Measurements from ENCODE around the gene CXCL9. TPM values are rescaled to one million over a fixed set of nuclear protein-coding genes. Genes with fewer than 3 reads are reported as not detected.
"Not testable (repeated sequence)": the region's sequence is repeated elsewhere in the genome, so short reads cannot be mapped to it uniquely, and the experiment has no call there.

CXCL9 gene
- total and polyA plus RNA-seq, 2 donors from 2014 or later: 1.2 to 1.4 TPM

- intact Hi-C loops (cut with DNase I): no loop called here
- DNase-seq (no peak), FAIRE-seq (no peak)
- Histone ChIP-seq H3K27me3 (ENCODE audit: control insufficient read depth, insufficient read depth, low read length) (no peaks in the 10 kb centered on the region), H3K36me3 (ENCODE audit: control insufficient read depth in 2 of 3, insufficient read depth in 3 of 3, low read length in 3 of 3) (peaks cover 15 to 41% (median 31%) of the 10 kb centered on the region in 3 donors), H3K9ac (ENCODE audit: low read length in 3 of 3) (no peak overlapping the region), H3K4me1 (ENCODE audit: control insufficient read depth in 2 of 3, insufficient read depth in 2 of 3, low read depth in 1 of 3, low read length in 3 of 3) (no peaks in the 10 kb centered on the region), H3K27ac (ENCODE audit: low read depth in 2 of 2, low read length in 2 of 2) (no peak overlapping the region), H3K9me3 (ENCODE audit: control insufficient read depth in 2 of 3, insufficient read depth in 1 of 3, low read length in 3 of 3) (no peaks in the 10 kb centered on the region), H3K4me3 (ENCODE audit: low read length in 3 of 3) (no peak overlapping the region)
- TF ChIP-seq, protein P1, sequence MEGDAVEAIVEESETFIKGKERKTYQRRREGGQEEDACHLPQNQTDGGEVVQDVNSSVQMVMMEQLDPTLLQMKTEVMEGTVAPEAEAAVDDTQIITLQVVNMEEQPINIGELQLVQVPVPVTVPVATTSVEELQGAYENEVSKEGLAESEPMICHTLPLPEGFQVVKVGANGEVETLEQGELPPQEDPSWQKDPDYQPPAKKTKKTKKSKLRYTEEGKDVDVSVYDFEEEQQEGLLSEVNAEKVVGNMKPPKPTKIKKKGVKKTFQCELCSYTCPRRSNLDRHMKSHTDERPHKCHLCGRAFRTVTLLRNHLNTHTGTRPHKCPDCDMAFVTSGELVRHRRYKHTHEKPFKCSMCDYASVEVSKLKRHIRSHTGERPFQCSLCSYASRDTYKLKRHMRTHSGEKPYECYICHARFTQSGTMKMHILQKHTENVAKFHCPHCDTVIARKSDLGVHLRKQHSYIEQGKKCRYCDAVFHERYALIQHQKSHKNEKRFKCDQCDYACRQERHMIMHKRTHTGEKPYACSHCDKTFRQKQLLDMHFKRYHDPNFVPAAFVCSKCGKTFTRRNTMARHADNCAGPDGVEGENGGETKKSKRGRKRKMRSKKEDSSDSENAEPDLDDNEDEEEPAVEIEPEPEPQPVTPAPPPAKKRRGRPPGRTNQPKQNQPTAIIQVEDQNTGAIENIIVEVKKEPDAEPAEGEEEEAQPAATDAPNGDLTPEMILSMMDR (IDR thresholded peaks at IDR 0.05; ENCODE audit: borderline replicate concordance, extremely low read depth, insufficient read depth): no peak
Measured at GRCh38 chr4:75976177-75976576, 31.1 kb downstream of the CXCL9 start.

GRCh38 chr4:75973766-75974165, 33.5 kb downstream of the CXCL9 start:
- Histone ChIP-seq H3K9me3 (ENCODE audit: control insufficient read depth in 2 of 3, insufficient read depth in 1 of 3, low read length in 3 of 3) (no peaks in the 10 kb centered on the region), H3K27me3 (ENCODE audit: control insufficient read depth, insufficient read depth, low read length) (no peaks in the 10 kb centered on the region), H3K27ac (ENCODE audit: low read depth in 2 of 2, low read length in 2 of 2) (no peak overlapping the region), H3K4me3 (ENCODE audit: low read length in 3 of 3) (no peak overlapping the region), H3K9ac (ENCODE audit: low read length in 3 of 3) (no peak overlapping the region), H3K4me1 (ENCODE audit: control insufficient read depth in 2 of 3, insufficient read depth in 2 of 3, low read depth in 1 of 3, low read length in 3 of 3) (no peaks in the 10 kb centered on the region), H3K36me3 (ENCODE audit: control insufficient read depth in 2 of 3, insufficient read depth in 3 of 3, low read length in 3 of 3) (peaks cover 15 to 63% (median 42%) of the 10 kb centered on the region in 3 donors)
- FAIRE-seq (no peak), DNase-seq (peak in 3 of 5 donors; percentile 10 to 55 (median 44))
- intact Hi-C loops (cut with DNase I): no loop called here
- TF ChIP-seq, protein P1 (IDR thresholded peaks at IDR 0.05; ENCODE audit: borderline replicate concordance, extremely low read depth, insufficient read depth): no peak

DNA sequence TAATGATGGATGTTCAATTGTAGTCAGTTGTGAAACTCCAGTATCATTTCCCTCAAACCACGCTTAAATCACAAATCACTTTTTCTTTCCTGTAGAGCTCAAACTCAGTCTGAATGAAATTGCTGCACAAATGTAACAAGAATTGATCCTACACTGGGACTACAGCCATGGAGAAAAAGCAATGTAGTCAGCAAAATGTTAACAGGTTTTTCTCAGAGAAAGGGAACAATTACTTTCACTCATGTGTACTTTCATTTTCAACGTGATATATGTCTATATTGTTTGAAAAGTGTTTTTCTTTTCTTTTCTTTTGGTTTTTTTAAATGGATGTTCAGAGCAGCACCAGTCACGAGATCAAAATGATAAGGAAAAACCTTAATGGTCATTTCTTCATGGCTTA, 39.2 kb downstream of the CXCL9 start:
- Histone ChIP-seq H3K4me1 (ENCODE audit: control insufficient read depth in 2 of 3, insufficient read depth in 2 of 3, low read depth in 1 of 3, low read length in 3 of 3) (no peaks in the 10 kb centered on the region), H3K27ac (ENCODE audit: low read depth in 2 of 2, low read length in 2 of 2) (no peak overlapping the region), H3K9ac (ENCODE audit: low read length in 3 of 3) (no peak overlapping the region), H3K36me3 (ENCODE audit: control insufficient read depth in 2 of 3, insufficient read depth in 3 of 3, low read length in 3 of 3) (peaks cover 27 to 63% (median 45%) of the 10 kb centered on the region in 3 donors), H3K9me3 (ENCODE audit: control insufficient read depth in 2 of 3, insufficient read depth in 1 of 3, low read length in 3 of 3) (peaks cover 0 to 2% (median 0%) of the 10 kb centered on the region in 3 donors), H3K27me3 (ENCODE audit: control insufficient read depth, insufficient read depth, low read length) (no peaks in the 10 kb centered on the region), H3K4me3 (ENCODE audit: low read length in 3 of 3) (no peak overlapping the region)
- DNase-seq (no peak), FAIRE-seq (no peak)
- TF ChIP-seq, protein P1 (IDR thresholded peaks at IDR 0.05; ENCODE audit: borderline replicate concordance, extremely low read depth, insufficient read depth): no peak
- intact Hi-C loops (cut with DNase I): no loop called here

- TF ChIP-seq, protein P1 (IDR thresholded peaks at IDR 0.05; ENCODE audit: borderline replicate concordance, extremely low read depth, insufficient read depth): no peak
- Histone ChIP-seq H3K4me1 (ENCODE audit: control insufficient read depth in 2 of 3, insufficient read depth in 2 of 3, low read depth in 1 of 3, low read length in 3 of 3) (no peaks in the 10 kb centered on the region), H3K36me3 (ENCODE audit: control insufficient read depth in 2 of 3, insufficient read depth in 3 of 3, low read length in 3 of 3) (peaks cover 30 to 55% (median 31%) of the 10 kb centered on the region in 3 donors), H3K9me3 (ENCODE audit: control insufficient read depth in 2 of 3, insufficient read depth in 1 of 3, low read length in 3 of 3) (peaks cover 0 to 2% (median 0%) of the 10 kb centered on the region in 3 donors), H3K9ac (ENCODE audit: low read length in 3 of 3) (no peak overlapping the region), H3K27ac (ENCODE audit: low read depth in 2 of 2, low read length in 2 of 2) (no peak overlapping the region), H3K27me3 (ENCODE audit: control insufficient read depth, insufficient read depth, low read length) (no peaks in the 10 kb centered on the region), H3K4me3 (ENCODE audit: low read length in 3 of 3) (no peak overlapping the region)
- intact Hi-C loops (cut with DNase I): no loop called here
- no peak for DNase-seq
- no peak for FAIRE-seq
Measured at GRCh38 chr4:75963558-75963957, 43.8 kb downstream of the CXCL9 start.

DNA sequence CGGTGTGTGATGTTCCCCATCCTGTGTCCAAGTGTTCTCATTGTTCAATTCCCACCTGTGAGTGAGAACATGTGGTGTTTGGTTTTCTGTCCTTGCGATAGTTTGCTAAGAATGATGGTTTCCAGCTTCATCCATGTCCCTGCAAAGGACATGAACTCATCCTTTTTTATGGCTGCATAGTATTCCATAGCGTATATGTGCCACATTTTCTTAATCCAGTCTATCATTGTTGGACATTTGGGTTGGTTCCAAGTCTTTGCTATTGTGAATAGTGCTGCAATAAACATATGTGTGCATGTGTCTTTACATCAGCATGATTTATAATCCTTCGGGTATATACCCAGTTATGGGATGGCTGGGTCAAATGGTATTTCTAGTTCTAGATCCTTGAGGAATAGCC, 45.2 kb downstream of the CXCL9 start:
- not testable (repeated sequence) for FAIRE-seq

More for the DNA sequence above, 45.2 kb downstream of the CXCL9 start:
- H3K27ac ChIP-seq (ENCODE audit: low read depth in 2 of 2, low read length in 2 of 2); H3K9ac ChIP-seq (ENCODE audit: low read length in 3 of 3); H3K4me1 ChIP-seq (ENCODE audit: control insufficient read depth in 2 of 3, insufficient read depth in 2 of 3, low read depth in 1 of 3, low read length in 3 of 3); DNase-seq; intact Hi-C loops (cut with DNase I); H3K9me3 ChIP-seq (ENCODE audit: control insufficient read depth in 2 of 3, insufficient read depth in 1 of 3, low read length in 3 of 3); H3K4me3 ChIP-seq (ENCODE audit: low read length in 3 of 3); H3K27me3 ChIP-seq (ENCODE audit: control insufficient read depth, insufficient read depth, low read length): not testable (repeated sequence)
- peaks cover 29 to 62% (median 36%) of the 10 kb centered on the region in 3 donors for H3K36me3 ChIP-seq (ENCODE audit: control insufficient read depth in 2 of 3, insufficient read depth in 3 of 3, low read length in 3 of 3)
